Measurements from ENCODE around the gene SLC18A3. TPM values are rescaled to one million over a fixed set of nuclear protein-coding genes. Genes with fewer than 3 reads are reported as not detected.

Gene SLC18A3
- polyA plus RNA-seq (2011; rRNA removed) = not detected in 2 replicates
- polyA minus RNA-seq (2011; rRNA and poly(A)+ RNA removed) = not detected in 2 replicates

DNA sequence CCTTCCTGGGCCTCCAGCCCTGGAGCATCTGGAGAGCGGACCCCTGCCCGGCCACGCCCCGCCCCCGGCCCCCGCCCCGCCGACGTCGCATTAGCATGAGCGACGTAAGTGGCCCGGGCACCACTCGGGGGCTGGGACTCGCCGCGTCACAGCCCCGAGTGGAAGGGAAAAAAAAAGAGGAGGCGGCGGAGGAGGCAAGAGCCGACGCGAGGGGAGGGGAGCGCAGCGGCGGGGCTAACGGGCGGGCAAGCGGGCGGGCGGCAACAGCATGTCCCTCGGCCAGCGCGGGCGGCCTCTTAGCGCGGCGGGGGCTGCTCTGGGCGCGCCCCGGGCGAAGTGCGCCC lies at the start of gene SLC18A3:
TSS of gene SLC18A3 (plus strand) at position 197 of the 344 bp plus-strand sequence. CDS start 431 bp downstream, outside the sequence.
- Histone ChIP-seq H3K27me3 (ENCODE audit: control insufficient read depth, insufficient read depth, low read length) (peaks cover 66% of the 10 kb centered on the region), H3K36me3 (ENCODE audit: control insufficient read depth, insufficient read depth, low read length) (no peaks in the 10 kb centered on the region), H3K4me3 (ENCODE audit: low read depth, low read length) (no peak within 1 kb of the TSS)
- ChIA-PET POLR2A (no interaction called here), CTCF (interaction anchor here (1.4 kb wide), 1 partner anchor 17 kb away, joined by 4 read pairs; no protein-coding TSS in a partner anchor)
- no peak for DNase-seq (ENCODE audit: low read depth)
- TF ChIP-seq, protein P1, sequence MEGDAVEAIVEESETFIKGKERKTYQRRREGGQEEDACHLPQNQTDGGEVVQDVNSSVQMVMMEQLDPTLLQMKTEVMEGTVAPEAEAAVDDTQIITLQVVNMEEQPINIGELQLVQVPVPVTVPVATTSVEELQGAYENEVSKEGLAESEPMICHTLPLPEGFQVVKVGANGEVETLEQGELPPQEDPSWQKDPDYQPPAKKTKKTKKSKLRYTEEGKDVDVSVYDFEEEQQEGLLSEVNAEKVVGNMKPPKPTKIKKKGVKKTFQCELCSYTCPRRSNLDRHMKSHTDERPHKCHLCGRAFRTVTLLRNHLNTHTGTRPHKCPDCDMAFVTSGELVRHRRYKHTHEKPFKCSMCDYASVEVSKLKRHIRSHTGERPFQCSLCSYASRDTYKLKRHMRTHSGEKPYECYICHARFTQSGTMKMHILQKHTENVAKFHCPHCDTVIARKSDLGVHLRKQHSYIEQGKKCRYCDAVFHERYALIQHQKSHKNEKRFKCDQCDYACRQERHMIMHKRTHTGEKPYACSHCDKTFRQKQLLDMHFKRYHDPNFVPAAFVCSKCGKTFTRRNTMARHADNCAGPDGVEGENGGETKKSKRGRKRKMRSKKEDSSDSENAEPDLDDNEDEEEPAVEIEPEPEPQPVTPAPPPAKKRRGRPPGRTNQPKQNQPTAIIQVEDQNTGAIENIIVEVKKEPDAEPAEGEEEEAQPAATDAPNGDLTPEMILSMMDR (IDR thresholded peaks at IDR 0.05; ENCODE audit: insufficient read depth, low read depth, low read length) = no peak

DNA sequence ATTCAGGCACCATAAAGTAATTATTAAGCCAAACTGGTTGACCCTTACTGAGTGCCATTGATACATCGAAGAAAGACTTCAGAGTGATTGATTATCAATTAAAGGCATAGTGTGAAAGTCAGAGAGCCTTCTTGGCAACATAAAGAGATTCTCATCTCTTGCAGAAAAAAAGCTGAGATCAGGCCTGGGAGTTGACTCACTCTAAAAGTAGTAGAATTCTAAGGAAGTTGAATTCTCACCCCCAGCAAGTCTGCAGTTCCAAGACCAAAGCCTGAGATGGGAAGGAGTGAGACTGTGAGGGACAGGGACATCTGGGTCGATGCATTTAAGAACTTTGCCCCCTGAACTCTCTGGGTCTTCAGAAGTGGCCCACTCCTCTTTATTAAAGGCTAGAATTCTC lies 49.6 kb upstream of the SLC18A3 start:
- POLR2A ChIA-PET = no interaction called here

DNA sequence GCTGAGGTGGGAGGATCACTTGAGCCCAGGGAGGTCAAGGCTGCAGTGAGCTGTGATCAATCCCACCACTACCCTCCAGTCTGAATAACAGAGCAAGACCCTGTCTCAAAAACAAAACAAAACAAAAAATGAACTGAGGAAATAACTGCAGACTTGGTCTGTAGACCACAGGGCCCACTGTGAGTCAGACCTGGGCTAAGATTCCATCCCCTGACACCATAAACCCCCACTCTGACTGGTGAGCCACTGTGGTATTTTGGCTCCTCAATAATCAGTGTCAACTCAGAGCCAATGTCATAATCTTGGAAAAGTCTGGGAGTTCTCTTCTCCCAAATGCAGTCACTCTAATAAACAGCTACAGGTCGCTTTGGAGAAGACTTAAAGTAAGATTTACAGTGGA lies 47.2 kb upstream of the SLC18A3 start:
- H3K27me3 ChIP-seq (ENCODE audit: control insufficient read depth, insufficient read depth, low read length) = no peaks in the 10 kb centered on the region
- TF ChIP-seq, protein P1 (IDR thresholded peaks at IDR 0.05; ENCODE audit: insufficient read depth, low read depth, low read length) = no peak
- ChIA-PET CTCF (interaction anchor here (2.1 kb wide), 1 partner anchor 44 kb away, joined by 4 read pairs; no protein-coding TSS in a partner anchor), POLR2A (no interaction called here)
- DNase-seq (ENCODE audit: low read depth) = no peak
- H3K4me3 ChIP-seq (ENCODE audit: low read depth, low read length) = no peak overlapping the region
- no peaks in the 10 kb centered on the region for H3K36me3 ChIP-seq (ENCODE audit: control insufficient read depth, insufficient read depth, low read length)

More for the DNA sequence above, 49.6 kb upstream of the SLC18A3 start:
- Histone ChIP-seq H3K4me3 (ENCODE audit: low read depth, low read length) (no peak overlapping the region), H3K27me3 (ENCODE audit: control insufficient read depth, insufficient read depth, low read length) (no peaks in the 10 kb centered on the region), H3K36me3 (ENCODE audit: control insufficient read depth, insufficient read depth, low read length) (no peaks in the 10 kb centered on the region)
- CTCF ChIA-PET = no interaction called here
- TF ChIP-seq, protein P1 (IDR thresholded peaks at IDR 0.05; ENCODE audit: insufficient read depth, low read depth, low read length) = no peak
- no peak for DNase-seq (ENCODE audit: low read depth)

DNA sequence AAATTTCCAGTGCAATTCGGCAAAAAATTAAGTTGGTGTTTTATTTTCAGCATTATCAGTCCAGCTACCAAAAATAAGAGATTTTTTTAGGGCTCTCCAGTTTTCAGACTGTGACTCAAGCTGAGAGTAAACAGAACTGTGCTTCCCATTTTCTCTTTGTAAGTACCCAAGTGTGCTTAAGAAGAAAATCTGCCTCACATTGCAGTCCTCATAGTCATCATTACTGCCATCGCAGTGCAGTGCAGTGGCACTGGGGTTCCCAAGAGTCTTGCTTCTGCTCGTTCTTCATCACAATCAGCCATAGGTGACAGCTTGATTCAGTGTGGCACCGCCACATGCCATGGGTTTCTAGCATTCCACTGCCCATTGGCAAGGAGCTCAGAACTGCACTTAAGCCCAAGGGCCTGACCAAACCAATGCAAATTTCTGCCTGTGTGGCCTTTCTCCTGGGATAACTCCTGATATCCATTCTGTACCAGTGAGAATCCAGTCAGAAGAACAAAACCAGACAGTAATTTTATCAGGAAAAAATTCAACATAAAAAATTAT lies 45.6 kb upstream of the SLC18A3 start:
- Histone ChIP-seq H3K36me3 (ENCODE audit: control insufficient read depth, insufficient read depth, low read length) (no peaks in the 10 kb centered on the region), H3K27me3 (ENCODE audit: control insufficient read depth, insufficient read depth, low read length) (no peaks in the 10 kb centered on the region), H3K4me3 (ENCODE audit: low read depth, low read length) (no peak overlapping the region)
- ChIA-PET POLR2A (no interaction called here), CTCF (interaction anchor here (0.9 to 2.6 kb wide), 8 partner anchors 8 to 52 kb away, joined by 3 to 11 read pairs (median 3); no protein-coding TSS in a partner anchor)
- no peak for DNase-seq (ENCODE audit: low read depth)
- TF ChIP-seq, protein P1 (IDR thresholded peaks at IDR 0.05; ENCODE audit: insufficient read depth, low read depth, low read length) = no peak

DNA sequence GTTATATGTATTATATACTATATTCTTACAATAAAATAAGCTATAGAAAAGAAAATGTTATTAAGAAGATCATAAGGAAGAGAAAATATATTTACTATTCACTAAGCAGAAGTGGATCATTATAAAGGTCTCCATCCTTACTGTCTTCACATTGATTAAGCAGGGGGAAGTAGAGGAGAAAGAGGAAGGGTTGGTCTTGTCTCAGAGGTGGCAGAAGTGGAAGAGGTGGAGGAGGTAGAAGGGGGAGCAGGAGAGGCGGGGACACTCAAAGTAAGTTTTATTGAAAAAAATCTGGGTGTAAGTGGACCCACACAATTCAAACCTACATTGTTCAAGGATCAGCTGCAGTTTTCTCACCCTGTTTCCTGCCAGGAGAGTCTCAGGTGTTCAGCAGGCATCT lies 42.3 kb upstream of the SLC18A3 start:
- Histone ChIP-seq H3K4me3 (ENCODE audit: low read depth, low read length) (no peak overlapping the region), H3K36me3 (ENCODE audit: control insufficient read depth, insufficient read depth, low read length) (no peaks in the 10 kb centered on the region; the same call in 1 of the 2 replicates), H3K27me3 (ENCODE audit: control insufficient read depth, insufficient read depth, low read length) (no peaks in the 10 kb centered on the region)
- CTCF ChIA-PET = interaction anchor here (0.9 to 1.6 kb wide), 4 partner anchors 16 to 49 kb away, joined by 3 to 5 read pairs (median 4); no protein-coding TSS in a partner anchor
- no peak for DNase-seq (ENCODE audit: low read depth)
- POLR2A ChIA-PET = no interaction called here
- TF ChIP-seq, protein P1 (IDR thresholded peaks at IDR 0.05; ENCODE audit: insufficient read depth, low read depth, low read length) = no peak

Data from BJ (cell line).